DLD1 (cell line): Measurements from ENCODE around the gene BCHE.

ENCODE experiments used
- in situ Hi-C: cut with HindIII; loops from 2 replicates; pipeline ENCODE4 v1.10.0; 2017; ENCODE audit warnings: low sequenced_read_pairs

Gene BCHE

DNA sequence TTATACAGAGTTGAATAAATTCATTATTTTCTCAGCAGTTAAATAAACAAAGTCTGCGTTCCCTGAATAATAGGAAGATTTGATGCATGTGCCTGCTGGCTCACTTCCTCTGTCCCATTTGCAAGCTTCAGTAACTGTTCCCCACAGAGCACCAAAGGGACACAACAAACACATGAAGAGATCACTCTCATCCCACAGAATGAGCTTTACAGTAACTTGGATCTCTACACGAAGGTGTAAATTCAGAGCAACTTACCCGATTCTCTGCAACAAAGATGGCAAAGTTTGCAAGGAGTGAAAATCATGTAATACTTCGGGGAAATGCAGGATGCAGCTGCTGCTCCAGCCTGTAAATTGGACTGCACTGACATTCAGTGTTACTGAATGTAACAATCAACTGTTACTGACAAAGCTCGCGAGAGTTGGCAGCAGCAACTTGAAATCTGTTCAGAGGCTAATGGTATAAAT lies at the start of gene BCHE:
TSS of gene BCHE (minus strand) at position 366 of the 468 bp plus-strand sequence. CDS start 6,390 bp downstream, outside the sequence.
- in situ Hi-C loops = no loop called here

DNA sequence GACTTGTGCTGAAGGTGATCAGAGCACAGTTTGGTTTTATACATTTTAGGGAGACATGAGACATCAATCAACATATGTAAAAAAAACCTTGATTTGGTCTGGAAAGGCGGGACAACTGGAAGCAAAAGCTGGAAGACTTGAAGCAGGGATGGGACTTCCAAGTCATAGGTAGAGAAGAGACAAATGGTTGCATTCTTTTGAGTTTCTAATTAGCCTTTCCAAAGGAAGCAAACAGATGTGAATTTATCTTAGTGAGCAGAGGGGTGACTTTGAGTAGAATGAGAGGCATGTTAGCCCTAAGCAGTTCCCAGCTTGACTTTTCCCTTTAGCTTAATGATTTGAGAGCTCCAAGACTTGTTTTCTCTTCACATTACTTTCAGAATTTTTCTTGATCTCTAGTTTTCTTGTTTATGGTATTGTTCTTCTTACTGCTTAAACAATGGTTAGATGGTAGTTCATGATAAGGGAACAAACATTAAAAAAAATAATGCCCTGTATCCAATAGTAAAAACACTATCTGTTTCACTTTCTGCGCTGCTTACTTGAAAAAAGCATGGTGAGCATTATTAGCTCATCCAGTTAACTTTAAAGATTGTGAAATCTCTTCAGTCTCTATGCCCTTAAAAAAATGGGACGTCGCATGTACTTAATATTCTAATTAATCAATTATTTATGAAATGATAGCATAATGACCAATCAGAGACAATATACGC lies 48.5 kb upstream of the BCHE start:
- in situ Hi-C loops = no loop called here

DNA sequence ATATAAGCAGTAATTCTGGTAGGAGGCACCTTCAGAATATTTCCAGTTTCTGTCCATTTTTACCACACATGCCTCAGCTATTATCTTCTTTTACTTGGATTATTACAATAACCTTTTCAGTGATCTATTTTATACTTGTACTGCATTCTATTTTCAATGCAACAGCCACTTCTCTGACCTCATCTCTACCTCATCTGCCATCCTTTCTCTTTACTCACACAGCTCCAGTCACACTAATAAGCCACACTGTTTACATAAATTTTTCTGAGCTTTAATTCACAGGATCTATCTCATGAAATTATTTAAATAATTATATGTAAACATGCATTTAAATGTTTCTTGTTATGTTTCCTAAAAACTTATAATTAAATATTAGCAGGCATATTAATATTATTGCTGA lies 47.3 kb upstream of the BCHE start:
- in situ Hi-C loops = no loop called here

DNA sequence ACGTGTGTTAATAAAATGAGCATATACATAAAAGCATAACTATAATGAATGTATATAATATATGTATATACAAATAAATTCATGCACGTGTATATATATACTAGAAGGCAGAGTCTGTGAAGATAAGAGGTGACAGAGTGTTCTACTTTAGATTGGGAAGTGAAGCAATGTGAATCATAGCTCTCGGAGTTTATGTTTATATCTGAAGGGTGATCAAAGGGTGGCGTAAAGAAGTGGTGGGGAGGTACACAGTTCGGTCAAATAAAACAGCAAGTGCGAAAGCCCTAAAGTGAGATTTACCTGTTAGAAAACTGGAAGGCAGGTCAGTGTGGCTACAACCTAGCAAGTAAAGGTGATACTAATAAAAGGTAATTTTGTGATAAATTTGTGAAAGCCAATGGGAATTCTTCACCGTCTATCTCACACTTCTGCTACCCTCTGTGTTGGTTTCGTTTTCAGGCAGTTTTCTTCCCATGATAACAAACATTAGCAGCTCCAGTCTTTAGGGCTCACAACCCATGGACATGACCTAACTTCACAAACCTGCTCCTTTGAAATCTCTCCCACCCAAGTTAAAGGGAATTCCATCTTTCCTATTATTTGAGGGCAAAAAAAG lies 46.7 kb upstream of the BCHE start:
- in situ Hi-C loops = no loop called here

DNA sequence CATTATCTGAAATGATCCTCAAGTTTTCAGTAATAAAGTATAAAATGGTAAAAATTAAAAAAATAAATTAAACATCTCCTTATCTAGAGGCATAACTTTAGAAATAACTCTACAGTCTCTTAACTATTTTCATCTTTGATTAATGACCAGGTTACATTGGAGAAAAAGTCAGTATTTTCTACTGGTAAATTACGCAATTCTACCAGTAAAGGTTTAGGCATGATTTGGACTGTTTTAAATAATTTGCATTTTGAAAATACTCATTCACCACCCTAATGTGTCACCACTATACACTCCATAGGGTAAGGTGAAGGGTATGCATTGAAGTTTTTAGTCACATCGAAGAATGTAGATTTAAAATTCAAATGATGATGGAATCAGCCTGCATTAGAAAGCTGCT lies 45.9 kb upstream of the BCHE start:
- in situ Hi-C loops = no loop called here

DNA sequence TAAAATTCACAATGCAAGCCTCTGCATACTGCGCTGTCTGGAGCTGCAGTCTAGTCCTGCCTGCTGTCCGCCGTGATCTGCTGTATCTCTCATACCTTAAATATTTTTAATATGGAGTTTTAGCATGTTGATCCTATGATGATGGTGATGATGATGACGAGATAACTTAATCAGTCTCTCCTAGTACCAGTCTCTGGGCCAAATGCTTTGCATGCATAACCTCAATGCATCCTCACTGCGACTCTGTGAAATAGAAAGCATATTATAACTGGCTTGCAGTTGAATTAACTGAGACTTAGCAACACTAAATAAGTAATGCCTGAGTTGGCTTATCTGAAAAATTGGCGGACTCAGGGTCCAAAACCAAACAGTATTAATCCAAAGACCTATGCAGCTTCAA lies 38.4 kb upstream of the BCHE start:
- in situ Hi-C loops = no loop called here

DNA sequence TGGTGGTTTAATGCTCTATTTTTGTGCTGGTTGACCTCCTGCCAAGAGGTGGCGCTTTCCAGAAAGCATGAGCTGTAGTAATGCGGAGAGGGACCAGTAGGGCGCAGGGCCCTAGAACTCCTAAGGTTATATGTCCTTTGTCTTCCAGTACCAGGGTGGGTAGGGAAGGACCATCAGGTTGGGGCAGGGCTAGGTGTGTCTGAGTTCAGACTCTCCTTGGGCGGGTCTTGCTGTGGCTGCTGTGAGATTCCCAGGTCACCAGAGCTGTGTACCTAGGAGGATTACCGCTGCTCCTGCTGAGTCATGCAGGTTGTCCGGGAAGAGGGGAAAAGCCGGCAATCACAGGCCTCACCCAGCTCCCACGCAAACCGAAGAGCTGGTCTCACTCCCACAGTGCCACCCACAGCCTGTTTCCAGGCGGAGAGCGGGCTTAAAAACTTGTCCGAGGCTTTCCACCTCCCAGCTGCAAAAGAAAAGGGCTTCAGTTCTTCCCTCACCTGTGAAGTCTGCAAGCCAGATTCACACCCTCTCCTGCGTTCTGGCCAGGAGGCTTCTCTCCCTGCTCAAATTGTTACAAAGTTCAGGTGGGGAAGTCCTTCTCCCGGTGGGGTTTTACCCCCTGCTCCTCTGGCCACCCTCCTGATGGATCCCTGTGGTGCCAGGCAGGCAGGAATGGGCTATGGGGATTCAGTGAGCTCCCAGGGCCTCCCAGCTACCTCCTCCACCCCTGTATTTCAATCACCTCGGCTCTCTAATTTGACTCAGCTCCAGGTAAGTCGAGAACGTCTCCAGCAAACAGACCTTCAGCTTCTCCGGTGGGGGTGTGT lies 37.7 kb upstream of the BCHE start:
- in situ Hi-C loops = no loop called here

DNA sequence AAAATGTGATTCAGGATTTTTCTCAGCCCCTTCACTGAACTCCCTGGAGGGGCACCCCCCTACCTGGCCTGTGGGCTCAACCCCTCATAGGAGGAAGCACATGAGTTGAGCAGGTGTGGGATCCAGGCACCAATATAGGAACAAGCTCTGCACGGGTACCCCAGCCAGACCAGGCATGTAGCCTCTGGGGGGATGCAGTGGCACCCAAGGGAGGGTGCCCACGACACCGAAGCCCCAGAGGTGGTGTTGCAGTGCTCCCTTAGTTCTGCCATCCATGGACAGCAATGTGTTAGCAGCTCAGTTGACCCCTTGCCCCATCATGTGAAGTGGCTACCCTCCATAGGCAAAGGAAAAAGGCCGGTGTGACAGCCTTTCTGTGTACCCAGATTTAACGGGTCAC lies 30.9 kb upstream of the BCHE start:
- in situ Hi-C loops = no loop called here

DNA sequence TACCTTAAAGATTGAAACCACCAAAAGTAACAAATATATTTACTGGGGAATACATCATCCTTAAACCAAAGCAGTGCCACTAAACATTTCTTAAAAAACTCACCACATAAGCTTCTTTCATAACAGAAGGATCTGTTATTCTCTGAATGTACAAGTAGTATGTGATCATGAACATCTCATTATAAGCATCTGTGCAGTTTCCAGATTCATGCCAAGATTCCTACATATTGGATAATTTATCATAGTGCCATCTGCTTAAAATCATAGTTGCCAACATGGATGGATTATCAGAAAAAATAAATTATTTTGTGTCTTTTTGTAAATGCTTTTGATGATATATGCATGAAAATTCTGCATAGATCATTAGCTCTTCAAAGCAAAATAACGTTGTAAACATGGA lies 21.8 kb upstream of the BCHE start:
- in situ Hi-C loops = no loop called here

DNA sequence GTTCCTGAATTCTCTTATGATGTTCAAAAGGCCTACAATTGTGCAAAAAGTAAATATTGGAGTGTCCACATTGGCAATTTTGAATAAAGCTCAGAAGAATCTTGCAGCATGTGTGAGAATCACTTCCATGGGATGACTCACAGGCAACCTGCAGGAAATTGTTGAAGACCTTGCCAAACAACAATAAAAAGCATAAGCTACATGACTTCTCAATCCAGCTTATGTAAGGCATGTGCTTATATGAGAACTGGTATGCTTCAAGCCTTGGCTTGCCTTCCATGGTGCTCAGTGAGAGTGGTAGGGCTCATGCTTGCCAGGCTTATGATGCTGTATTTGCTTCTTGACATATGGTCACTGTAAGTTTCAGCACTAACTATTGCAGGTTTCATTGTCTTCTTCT lies 18.4 kb upstream of the BCHE start:
- in situ Hi-C loops = no loop called here

DNA sequence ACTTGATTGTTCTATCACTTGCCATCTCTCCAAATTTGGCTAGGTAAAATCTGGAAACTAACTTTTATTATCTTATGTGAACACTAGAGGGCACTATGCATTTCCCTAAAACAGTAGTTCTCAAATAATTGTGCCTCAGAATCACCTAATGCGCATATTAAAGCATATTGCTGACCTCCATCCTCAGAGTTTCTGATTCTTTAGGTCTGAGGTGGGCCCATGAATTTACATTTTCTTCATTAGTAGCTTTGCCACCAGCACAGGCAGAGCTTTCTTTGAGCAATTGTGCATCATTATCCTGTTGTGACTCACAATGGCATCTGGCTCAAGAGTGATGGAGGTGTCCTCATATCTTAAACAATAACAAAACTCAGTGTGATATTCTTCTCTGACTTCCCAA lies 17.5 kb upstream of the BCHE start:
- in situ Hi-C loops = no loop called here

DNA sequence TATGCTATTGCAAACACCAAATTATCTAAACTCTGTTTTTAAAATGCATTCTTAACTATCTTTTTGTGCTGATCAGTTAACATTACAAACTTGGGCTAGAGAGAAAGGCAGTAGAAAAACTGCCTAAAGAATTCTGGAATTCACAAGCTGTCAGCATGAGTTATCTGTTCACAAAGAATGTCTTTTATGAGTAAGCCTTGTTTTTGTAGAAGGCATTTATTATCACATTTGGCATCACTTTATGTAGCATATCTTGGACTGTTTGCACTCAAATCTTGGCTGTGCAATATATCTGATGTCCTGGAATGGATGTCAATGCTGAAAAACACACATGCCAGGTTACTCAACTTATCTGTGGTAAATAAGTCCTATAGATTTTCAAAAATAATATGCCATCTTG lies 15.5 kb upstream of the BCHE start:
- in situ Hi-C loops = no loop called here

DNA sequence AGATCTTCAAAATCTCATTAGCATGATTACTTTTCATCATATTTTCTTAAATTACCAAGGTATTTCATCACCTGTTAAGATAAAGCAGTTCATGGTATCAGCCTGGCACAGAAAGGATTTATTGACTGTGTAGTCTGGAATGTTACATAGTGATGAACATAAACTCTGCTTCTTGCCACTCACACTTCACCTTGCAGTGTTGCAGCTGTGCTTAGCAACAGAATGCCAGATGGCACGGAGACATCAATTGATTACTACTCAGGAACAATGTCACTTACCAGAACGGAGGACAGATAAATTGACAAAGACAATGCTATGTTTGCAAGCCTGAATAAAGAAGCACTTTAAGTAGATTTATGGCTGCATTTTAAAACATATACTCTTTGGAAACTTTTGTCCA lies 15.0 kb upstream of the BCHE start:
- in situ Hi-C loops = no loop called here

DNA sequence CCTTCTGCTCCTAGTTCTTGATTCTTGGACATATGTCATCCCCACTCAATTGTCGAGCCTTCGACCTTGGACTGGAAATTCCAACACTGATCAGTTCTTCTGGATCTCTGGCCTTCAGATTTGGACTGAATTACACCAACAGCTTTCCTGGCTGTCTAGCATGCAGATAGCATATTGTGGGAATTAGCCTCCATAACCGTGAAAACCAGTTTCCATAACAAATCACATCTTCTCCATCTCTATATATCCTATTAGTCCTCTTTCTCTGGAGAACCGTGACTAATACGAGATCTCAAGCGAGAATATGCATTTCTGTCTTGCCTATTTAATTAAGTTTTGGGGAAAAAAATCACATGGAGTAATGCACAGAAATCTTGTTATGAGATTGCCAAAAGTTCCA lies 8.8 kb upstream of the BCHE start:
- in situ Hi-C loops = no loop called here

DNA sequence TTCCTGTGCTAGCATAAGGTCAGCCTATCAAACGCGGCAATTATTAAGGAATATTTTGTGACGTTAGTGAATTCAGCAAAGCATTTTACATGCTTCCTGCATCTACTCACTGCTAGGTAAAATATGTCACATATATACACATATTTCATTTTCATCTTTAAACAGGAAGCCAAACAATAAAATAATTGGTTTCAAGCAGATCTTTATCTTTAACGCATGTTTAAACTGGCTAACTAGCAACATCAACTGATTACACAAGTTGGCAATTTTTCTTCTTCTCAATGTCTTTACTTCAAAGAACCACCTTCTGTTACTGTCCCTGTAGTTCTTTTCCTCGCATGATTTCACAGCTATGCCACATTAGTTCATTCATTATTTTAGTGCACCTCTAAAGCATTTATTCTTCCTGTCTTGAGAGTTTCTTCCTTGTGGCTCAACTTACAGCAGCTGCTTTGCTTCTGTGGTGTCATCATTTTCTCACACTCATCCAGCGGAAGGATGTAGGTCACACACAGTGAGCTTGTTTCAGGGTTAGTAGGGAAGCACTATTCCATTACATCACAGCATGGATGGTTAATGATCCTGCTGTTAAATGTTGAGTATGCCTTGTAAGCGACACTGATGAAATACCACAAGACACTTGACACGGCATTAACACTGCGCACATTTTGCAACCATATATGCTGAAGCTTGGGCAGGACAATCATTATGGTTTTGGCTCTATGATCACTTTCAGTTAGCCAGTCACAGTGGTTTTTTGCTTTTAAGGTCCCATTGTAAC lies 2.3 kb upstream of the BCHE start:
- in situ Hi-C loops = no loop called here

DNA sequence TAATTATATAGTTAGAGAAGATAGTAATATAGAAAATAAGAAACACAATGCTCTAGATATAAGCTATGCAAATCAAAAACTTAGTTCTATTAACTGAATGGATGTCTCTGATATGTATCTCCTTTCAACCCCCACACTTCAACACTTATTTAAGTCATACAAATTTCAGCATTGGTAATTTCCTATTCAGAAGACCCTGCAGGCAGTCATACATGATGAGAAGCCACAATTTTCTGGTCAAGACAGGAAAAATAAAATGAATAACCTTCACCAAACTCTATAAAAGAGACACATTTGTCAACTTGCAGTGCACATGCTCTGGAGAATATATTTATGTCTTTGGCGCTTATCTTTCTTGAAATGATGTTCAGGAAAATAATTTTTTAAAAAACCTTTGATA lies 578 bp upstream of the BCHE start:
- in situ Hi-C loops = no loop called here

DNA sequence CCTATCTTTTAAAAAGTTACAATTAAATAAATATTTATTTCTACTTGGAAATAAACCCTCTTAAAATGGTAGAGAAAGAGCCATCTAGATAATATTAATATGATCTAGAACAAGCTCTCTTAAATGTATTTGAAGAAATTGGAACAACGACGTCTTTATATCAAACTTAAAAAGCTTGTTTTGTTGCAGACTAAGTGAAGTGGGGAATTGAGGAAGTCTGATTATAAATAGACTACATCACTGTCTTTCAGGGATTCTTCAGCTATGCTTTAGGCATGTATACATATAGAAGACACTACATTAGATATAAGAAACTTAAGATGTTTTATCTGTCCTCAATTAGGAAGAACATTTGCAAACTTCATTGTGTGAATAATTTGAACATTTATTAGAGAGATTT lies 1.8 kb downstream of the BCHE start:
- in situ Hi-C loops = no loop called here

DNA sequence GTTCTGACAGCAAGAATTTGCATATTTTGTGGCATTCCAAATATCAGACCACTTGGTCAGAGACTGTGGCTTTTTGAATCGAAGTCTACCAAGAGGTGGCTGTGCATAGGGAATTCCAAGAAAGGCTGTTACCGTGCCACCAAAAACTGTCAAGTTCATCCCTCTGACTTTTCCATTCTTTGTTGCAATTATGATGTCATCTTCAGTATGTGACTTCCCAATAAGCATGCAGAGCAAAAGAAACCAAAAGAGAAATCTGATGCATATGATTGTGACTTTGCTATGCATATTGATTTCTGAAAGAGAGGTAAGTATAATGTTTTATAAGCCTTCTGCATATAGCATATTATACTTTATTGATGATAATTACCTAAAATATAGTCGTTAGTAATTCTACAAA lies 6.5 kb downstream of the BCHE start:
- in situ Hi-C loops = no loop called here

DNA sequence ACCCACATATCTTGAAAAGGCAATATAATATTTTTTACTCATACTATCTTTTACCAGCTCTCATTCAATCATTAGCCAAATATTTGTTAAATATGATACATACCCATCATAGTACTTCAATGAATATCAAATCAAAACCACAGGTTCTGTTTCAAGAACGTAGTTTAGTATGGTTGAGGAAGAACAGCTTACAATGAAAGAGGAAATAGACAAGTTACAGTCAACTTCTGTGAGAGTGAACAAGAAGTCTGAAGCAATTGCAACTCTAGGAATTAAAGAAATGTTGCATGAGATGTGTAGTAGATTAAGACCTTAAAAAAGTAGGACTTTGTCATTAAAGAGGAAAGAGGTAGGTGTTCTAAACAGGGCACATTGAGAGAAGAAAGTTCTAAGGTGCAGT lies 9.3 kb downstream of the BCHE start:
- in situ Hi-C loops = no loop called here

DNA sequence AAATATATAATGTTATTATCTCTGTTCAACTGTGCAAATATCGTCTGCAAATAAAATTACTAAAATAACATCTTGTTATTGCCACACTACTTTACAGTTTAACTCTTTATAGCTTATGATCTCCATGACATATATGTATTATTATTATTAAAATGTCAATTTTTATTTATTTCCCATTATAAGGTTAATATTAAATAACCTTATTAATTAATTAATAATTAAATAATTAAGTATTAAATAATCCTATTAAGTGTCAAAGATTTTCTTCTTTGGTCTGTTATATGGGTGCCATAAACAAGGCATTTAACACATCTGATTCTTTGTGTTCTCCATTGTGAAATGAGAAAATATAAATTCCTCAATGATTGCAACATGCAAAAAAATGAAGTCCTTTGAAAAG lies 10.0 kb downstream of the BCHE start:
- in situ Hi-C loops = no loop called here

DNA sequence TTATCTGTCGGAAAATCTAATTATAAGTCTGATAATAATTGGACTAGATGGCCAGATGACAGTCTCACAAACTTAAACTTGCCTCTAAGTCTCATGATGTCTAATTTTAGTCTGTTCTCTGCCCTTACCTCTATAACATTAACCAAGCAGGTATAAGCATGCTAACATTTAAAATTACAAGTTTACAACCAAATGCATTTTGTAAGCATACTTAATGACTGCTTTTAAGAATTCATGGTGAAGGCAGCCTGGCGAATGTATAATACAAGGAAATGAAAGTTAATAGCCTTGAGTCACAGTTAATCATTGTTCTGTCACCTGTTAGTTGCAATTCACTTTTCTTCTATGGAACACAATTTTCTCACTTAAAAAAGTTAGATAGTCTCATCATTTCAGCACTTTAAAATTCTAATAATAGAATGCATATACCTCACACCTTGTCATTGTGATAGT lies 16.5 kb downstream of the BCHE start:
- in situ Hi-C loops = no loop called here
